22Rv1 (cell line): ENCODE data around the gene STX3.

Source experiments
- ZFX ChIP-seq: fragments of 450-650 bp; IDR thresholded peaks from 2 replicates; pipeline ENCODE4 v1.6.1; 2017; ENCODE audit warnings: antibody characterized with exemption, borderline replicate concordance
- TF ChIP-seq, protein P1 (sequence below): fragments of 450-650 bp; IDR thresholded peaks from 2 replicates; pipeline ENCODE4 v1.5.1; 2017; ENCODE audit warnings: mild to moderate bottlenecking

DNA sequence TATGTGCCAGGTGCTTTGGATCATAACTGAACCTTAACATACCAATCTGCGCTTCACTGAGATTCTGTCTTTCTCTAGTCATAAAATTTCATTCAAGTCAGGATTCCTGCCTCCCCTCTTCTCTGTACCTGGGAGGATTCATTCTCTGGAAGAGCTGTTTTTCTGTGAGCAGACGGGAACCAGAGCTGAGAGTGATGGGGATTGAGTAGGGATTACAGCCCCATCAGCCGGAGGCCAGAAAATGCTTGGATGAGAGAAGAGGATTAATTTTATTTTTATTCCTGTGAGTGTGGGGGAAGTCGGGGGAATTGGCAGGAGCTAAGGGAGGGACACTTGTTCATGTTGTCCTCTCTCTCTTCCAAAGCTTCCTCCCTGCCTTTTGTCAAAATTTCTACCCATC lies 4.7 kb downstream of the STX3 start:
- TF ChIP-seq, protein P1, sequence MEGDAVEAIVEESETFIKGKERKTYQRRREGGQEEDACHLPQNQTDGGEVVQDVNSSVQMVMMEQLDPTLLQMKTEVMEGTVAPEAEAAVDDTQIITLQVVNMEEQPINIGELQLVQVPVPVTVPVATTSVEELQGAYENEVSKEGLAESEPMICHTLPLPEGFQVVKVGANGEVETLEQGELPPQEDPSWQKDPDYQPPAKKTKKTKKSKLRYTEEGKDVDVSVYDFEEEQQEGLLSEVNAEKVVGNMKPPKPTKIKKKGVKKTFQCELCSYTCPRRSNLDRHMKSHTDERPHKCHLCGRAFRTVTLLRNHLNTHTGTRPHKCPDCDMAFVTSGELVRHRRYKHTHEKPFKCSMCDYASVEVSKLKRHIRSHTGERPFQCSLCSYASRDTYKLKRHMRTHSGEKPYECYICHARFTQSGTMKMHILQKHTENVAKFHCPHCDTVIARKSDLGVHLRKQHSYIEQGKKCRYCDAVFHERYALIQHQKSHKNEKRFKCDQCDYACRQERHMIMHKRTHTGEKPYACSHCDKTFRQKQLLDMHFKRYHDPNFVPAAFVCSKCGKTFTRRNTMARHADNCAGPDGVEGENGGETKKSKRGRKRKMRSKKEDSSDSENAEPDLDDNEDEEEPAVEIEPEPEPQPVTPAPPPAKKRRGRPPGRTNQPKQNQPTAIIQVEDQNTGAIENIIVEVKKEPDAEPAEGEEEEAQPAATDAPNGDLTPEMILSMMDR = no peak
- TF ChIP-seq ZFX = no peak
